Fibroblast of the aortic adventitia (primary cell): ENCODE data around the gene MEIOSIN. TPM values are rescaled to one million over a fixed set of nuclear protein-coding genes. Genes with fewer than 3 reads are reported as not detected.

ENCODE experiments used
- DNase-seq: peaks from one replicate; pipeline ENCODE4 v3.0.0-alpha.2; 2010; ENCODE audit warnings: low read depth
- H3K4me3 ChIP-seq: 2 replicates; pipeline ENCODE4 v1.5.1; 2011; ENCODE audit warnings: low read depth, mild to moderate bottlenecking, control low read depth, low read length, moderate library complexity
- total RNA-seq: library from RNA; depleted of rRNA; stranded (reverse); fragments of >200 nt; gene quantifications from 2 replicates; pipeline ENCODE4 v1.2.3, GENCODE V29; 2012; ENCODE audit warnings: low replicate concordance
- TF ChIP-seq, protein P1 (sequence below): IDR thresholded peaks from 2 replicates; pipeline ENCODE4 v1.5.1; 2011; ENCODE audit warnings: mild to moderate bottlenecking, low read length, control low read depth, inconsistent platforms; ENCODE audit not compliant: insufficient read depth

The MEIOSIN gene
- total RNA-seq, 1 donor: not detected

GRCh38 chr19:45781214-45782161, 48.2 kb downstream of the MEIOSIN start:
- DNase-seq: no peak
- peak overlapping the region; percentile 74 for H3K4me3 ChIP-seq
- TF ChIP-seq, protein P1, sequence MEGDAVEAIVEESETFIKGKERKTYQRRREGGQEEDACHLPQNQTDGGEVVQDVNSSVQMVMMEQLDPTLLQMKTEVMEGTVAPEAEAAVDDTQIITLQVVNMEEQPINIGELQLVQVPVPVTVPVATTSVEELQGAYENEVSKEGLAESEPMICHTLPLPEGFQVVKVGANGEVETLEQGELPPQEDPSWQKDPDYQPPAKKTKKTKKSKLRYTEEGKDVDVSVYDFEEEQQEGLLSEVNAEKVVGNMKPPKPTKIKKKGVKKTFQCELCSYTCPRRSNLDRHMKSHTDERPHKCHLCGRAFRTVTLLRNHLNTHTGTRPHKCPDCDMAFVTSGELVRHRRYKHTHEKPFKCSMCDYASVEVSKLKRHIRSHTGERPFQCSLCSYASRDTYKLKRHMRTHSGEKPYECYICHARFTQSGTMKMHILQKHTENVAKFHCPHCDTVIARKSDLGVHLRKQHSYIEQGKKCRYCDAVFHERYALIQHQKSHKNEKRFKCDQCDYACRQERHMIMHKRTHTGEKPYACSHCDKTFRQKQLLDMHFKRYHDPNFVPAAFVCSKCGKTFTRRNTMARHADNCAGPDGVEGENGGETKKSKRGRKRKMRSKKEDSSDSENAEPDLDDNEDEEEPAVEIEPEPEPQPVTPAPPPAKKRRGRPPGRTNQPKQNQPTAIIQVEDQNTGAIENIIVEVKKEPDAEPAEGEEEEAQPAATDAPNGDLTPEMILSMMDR: no peak

DNA sequence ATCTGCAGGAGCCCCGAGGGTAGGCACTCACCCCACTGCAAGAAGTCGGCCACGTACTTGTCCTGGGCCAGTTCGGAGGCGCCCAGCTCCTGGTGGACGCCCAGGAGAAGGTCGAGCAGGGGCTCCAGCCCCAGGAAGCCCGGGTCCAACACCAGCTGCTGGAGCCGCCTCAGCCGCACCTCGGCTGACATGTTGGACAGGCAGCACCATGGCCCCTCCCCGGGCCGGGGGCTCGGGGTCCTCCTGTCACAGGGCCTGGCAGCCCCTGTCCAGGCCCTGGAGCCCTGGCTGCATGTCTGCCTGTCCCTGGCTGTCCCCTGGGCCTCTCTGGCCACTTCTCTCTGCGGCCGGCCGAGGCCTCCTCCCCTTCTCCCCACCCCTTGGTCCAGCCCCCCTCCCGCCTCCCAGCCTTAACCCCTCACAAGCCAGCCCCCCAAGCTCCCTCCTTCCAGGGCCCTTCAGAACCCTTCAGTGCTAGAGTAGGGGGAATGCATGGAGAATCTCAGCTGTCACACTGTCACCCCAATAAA, 49.0 kb downstream of the MEIOSIN start, which contains the start of gene DMPK:
Gene DMPK (minus strand): TSS at position 329 of the 530 bp plus-strand sequence. CDS start 138 bp downstream, at position 191.
- TF ChIP-seq, protein P1: no peak
- peak within 1 kb of the TSS; percentile 74 for H3K4me3 ChIP-seq
- peak; percentile 27 for DNase-seq

GRCh38 chr19:45782820-45783785, 49.9 kb downstream of the MEIOSIN start:
- TF ChIP-seq, protein P1: no peak
- peak; percentile 80 for DNase-seq
- peak overlapping the region; percentile 74 for H3K4me3 ChIP-seq

DNA sequence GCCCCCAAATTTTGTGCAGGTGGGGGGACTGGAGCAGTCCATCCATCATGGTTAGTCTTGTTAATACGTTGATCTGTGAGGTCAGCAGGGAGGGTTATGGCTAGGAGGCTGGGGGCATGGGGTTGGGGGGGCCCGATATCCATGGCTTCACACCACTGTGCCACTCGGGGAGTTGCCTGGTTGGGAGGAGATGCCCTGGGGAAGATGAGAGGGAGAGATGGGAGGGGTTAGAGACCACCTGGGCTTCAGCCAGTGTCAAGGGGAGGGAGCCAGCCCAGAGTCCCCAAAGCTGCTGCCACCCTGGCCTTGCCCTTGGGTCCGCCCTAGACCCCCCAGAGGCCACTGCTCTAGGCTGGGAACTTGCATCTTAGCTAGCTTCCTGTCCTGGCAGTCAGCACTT, 50.9 kb downstream of the MEIOSIN start:
- H3K4me3 ChIP-seq: no peak overlapping the region
- DNase-seq: no peak
- TF ChIP-seq, protein P1: no peak

GRCh38 chr19:45785097-45785496, 51.9 kb downstream of the MEIOSIN start:
- TF ChIP-seq, protein P1: no peak
- no peak overlapping the region for H3K4me3 ChIP-seq
- no peak for DNase-seq

- no peak overlapping the region for H3K4me3 ChIP-seq
- TF ChIP-seq, protein P1: no peak
- no peak for DNase-seq
Observed at GRCh38 chr19:45785781-45786532, 52.7 kb downstream of the MEIOSIN start.
